Measurements from ENCODE around the gene PIGO.
A peak's percentile ranks its signal among the peaks of the same experiment; 100 is the strongest.

Gene PIGO

DNA sequence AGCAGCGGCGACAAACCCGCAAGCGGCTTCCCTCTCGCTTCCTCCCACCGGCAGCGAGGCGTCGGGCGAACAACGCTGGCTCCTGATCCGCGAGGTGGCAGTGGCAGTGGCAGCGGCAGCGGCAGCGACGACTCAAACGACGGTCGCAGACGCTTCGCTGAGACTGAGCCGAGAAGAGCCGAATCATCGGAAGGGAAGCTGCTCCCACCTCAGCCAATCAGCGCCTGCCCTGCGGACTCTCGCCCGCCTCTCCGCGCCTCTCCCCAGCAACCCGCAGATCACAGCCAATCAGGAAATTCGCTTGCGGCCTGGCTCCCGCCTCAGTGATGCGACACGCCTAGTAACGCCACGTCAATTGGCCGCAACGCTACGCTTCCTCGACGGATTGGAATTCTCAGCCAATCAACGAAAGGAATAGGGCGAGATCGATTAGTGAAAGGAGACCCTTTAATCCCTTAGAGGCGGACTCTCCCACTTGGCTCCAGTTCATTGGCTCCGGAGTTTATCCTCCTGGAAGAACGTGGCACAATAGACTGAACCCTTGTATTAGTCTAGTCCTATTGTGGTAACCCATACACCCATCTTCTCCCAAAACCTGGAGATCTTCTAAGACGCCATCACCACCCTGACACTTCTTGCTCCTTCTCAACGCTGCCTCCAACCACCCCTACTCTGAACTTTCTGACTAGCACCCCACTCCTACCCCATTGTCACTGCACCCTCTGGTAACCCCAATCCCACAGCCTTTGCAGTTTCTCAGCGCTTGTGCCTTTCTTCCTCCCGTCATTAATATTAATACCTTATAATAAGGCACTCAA lies 23.7 kb downstream of the PIGO start, which contains the start of gene VCP:
TSS of gene VCP (minus strand) at position 165 of the 818 bp plus-strand sequence. CDS start 272 bp downstream, outside the sequence.
- peak; percentile 76 to 94 (median 90) for DNase-seq (ENCODE audit: low read depth in 4 of 4, low spot score in 1 of 4)

DNA sequence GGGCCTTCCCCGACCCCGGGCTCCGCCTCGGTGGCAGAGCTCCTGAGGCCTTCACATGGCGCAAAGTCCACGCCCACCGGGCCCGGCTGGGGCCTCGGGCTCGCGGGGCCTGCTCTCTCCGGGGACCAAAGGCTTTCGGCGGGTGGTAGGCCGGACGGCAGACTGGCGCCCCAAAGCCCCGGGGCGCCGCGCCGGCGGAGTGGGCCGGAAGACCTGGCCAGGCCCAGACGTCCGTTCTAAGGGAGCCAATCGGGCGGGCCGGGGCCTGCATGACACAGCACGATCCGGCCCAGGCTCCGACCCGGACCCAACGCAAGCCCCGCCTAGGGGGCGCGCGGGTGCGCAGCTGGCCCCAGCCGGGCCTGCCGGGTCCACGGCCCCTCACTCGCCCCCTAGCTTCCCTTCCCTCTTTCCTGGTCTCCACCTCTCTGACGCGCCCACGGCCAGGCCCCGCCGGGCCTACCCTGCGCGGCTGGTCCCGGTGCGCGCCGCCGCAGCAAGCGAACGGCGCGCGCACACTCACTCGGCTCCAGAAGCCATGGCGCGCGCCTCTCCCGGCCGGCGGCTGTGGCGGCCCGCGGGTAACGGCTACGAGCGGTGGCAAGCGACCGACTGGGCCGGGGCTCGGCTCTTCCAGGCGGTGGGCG lies 24.5 kb downstream of the PIGO start:
- DNase-seq (ENCODE audit: low read depth in 4 of 4, low spot score in 1 of 4): peak; percentile 45 to 69 (median 56)

- no peak for DNase-seq (ENCODE audit: low read depth in 4 of 4, low spot score in 1 of 4)
Observed at GRCh38 chr9:35070823-35071813, 25.3 kb downstream of the PIGO start.

DNA sequence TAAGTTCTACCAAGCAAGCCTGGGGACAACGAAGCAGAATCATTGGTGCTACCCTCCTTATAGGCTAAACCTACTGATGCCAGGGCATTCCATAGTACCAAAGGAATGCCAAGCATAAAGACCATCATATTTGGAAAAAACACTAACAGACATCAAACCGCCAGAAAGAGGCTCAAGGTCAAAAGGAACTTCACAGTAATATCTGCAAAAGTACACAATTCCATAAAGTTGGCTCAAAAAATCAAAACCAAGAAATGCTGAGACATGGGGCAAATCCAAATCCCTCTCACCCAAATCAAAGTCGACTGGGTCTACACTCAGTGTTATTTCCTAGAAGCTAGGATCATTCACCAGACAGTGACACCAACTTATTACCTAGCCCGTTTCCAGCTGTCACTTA lies 27.4 kb downstream of the PIGO start:
- DNase-seq (ENCODE audit: low read depth in 4 of 4, low spot score in 1 of 4): no peak

- no peak for DNase-seq (ENCODE audit: low read depth in 4 of 4, low spot score in 1 of 4)
Observed at GRCh38 chr9:35067056-35067455, 29.3 kb downstream of the PIGO start.

- no peak for DNase-seq (ENCODE audit: low read depth in 4 of 4, low spot score in 1 of 4)
Observed at GRCh38 chr9:35060548-35061207, 35.7 kb downstream of the PIGO start.

GRCh38 chr9:35059438-35059837 lies 37.0 kb downstream of the PIGO start:
- DNase-seq (ENCODE audit: low read depth in 4 of 4, low spot score in 1 of 4): no peak

GRCh38 chr9:35057271-35057620 lies 39.1 kb downstream of the PIGO start:
- DNase-seq (ENCODE audit: low read depth in 4 of 4, low spot score in 1 of 4): no peak

- DNase-seq (ENCODE audit: low read depth in 4 of 4, low spot score in 1 of 4): no peak
Observed at GRCh38 chr9:35056571-35057270, 39.7 kb downstream of the PIGO start.

DNA sequence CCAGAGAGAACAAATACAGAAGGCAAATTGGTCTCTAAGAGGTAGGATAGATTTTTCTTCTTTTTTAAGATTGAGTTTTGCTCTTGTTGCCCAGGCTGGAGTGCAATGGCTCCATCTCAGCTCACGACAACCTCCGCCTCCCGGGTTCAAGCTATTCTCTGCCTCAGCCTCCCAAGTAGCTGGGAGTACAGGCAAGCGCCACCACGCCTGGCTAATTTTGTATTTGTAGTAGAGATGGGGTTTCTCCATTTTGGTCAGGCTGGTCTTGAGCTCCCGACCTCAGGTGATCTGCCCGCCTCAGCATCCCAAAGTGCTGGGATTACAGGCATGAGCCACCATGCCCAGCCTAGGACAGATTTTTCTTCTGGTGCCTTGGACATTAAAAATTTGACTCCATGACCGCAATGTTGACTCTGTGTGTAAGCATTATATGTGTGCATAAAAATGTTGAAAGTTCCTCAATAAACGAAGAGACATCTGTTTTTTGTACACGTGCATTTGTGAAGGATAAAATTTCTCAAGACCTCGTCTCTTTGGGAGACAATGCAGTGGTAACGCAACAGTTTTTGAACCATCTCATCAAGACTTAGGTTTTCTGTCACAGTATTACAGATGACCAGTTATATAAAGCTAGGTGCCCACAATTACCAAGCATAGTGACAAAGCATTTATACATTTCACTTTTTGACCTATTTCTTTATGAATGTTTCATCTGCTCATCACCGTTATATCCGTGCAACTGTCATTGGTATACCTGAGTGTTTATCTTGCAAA lies 41.3 kb downstream of the PIGO start:
- DNase-seq (ENCODE audit: low read depth in 4 of 4, low spot score in 1 of 4): no peak

DNA sequence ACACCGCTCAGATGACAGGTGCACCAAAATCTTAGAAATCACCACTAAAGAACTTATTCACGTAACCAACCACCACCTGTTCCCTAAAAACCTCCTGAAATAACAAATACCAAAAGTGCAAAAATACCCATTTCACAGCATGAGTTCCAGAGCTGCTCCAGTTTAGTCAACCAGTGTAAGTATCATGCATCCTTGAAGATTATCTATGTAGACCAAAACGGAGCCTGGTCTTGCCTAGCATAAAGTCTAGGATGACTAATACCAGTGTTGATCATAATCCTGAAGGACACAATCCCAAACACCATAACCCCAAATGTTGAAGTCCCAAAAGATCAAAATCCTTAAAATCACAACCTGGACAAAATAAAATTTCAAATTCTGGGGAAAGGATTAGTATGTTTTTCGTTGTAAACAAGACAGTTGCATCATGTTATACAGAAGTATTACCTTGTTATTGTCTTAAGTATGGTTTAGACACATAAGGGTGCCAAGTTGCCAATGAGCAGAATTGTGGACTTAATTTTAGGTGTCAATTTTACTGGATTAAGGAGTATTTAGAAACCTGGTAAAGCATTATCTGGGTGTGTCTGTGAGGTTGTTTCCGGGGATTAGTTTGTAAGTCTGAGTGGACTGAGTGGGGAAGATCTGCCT lies 42.1 kb downstream of the PIGO start:
- DNase-seq (ENCODE audit: low read depth in 4 of 4, low spot score in 1 of 4): no peak

DNA sequence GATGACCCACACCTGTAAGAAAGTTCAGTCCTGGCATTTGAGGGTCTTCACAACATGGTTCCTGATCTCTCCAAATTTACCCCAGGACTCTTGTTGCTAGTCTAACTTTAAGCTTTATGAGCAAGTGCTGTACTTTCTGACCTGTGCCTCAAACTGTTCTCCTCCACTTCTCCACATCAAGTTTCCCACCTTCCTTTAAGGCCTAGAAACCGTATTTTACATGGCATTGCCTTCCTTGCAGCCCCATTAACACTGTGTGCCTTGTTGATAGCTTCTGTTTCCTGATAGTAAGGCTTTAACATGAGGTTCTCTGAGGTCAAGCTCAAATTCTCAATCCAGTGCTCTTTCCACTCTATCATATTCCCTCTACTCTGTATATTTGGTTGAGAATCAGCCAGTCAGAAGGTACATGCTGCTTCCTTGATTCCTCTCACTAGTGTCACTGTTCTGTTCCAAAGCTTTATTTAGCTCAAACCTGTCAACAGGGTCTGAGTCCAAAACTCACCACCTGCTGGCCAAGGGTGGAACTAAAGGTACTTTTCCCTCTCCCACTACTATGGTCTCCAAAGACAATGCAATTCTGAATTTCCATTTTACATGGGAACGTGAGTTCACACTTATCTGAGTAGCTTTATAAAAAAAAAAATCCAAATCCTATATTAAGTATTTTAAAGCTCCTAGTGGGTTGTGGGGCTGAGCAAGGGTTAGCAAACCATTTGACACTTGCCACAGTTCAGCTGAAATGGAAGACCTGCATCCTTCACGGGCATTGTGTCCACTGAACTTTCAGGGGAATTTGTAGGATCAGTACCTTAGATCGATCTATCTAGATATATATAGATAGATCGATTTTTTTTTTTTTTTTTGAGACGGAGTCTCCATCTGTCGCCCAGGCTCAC lies 45.1 kb downstream of the PIGO start:
- peak in 2 of 4 experiments; percentile 25 to 37 for DNase-seq (ENCODE audit: low read depth in 4 of 4, low spot score in 1 of 4)

DNA sequence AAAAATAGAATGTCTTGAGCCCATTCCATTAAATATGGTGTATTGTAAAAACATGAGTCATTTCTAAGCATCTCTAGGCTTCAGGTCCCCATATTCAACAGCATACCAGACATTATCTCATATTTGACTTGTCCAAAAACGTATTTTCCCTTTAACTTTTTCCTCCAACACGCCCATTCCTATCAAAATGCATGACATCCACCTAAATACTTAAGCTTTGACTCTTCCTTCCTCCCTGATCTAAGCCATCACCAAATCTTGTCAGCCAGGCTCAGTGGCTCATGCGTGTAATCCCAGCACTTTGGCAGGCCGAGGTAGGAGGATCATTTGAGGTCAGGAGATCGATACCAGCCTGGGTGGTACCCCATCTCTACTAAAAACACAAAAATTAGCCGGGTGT lies 47.9 kb downstream of the PIGO start:
- DNase-seq (ENCODE audit: low read depth in 4 of 4, low spot score in 1 of 4): no peak

DNA sequence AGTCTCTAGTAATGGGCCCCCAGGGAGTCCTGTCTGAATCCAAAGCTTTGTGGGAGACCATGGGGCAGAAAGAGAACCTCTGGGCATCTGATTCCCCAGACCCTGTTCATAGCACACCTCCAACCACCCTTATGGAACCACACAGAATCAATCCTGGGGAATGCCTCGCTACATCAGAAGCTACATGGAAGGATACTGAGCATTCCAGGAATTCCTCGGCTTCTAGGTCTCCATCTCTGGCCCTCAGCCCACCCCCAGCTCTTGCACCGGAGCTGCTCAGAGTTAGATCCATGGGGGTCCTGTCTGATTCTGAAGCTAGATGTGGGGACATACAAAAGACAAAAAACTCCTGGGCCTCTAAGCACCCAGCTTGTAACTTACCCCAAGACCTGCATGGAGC lies 52.3 kb downstream of the PIGO start:
- DNase-seq (ENCODE audit: low read depth in 4 of 4, low spot score in 1 of 4): no peak

- DNase-seq (ENCODE audit: low read depth in 4 of 4, low spot score in 1 of 4): no peak
Observed at GRCh38 chr9:35042891-35043545, 53.4 kb downstream of the PIGO start.

GRCh38 chr9:35042081-35042604 lies 54.2 kb downstream of the PIGO start:
- DNase-seq (ENCODE audit: low read depth in 4 of 4, low spot score in 1 of 4): no peak
